ENCODE measurements around the gene CCDC85C.

DNA sequence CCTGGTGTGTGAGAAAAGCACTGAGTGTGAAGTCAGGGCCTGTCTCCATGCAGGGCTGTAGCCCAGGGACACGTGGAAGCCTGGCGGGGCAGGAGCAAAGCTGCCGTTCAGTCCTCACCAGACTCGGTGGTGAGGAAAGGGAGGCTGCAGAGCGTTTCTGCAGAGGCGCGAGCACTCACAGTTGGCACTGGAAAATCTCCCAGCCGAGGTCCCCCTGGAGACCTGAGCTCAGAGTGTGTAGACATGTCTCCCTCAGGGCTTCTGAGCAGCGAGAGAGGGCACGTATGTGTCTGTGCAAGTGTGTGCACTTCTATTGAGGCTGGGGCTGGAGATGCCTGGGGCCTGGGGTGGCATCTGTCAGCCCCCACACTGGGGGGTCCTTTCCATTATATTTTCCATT is 29.9 kb upstream of the CCDC85C start:
- TF ChIP-seq SMC3 (IDR thresholded peaks at IDR 0.05; ENCODE audit: low read depth, low read length) (no peak), RFX5 (IDR thresholded peaks at IDR 0.05; ENCODE audit: low read length) (no peak), POLR2AphosphoS5 (IDR thresholded peaks at IDR 0.05; ENCODE audit: low read depth, low read length) (no peak), SIN3A (IDR thresholded peaks at IDR 0.05; ENCODE audit: borderline replicate concordance, low read depth, low read length) (no peak), FOXM1 (IDR thresholded peaks at IDR 0.05; ENCODE audit: low read depth) (no peak)
- TF ChIP-seq, protein P1, sequence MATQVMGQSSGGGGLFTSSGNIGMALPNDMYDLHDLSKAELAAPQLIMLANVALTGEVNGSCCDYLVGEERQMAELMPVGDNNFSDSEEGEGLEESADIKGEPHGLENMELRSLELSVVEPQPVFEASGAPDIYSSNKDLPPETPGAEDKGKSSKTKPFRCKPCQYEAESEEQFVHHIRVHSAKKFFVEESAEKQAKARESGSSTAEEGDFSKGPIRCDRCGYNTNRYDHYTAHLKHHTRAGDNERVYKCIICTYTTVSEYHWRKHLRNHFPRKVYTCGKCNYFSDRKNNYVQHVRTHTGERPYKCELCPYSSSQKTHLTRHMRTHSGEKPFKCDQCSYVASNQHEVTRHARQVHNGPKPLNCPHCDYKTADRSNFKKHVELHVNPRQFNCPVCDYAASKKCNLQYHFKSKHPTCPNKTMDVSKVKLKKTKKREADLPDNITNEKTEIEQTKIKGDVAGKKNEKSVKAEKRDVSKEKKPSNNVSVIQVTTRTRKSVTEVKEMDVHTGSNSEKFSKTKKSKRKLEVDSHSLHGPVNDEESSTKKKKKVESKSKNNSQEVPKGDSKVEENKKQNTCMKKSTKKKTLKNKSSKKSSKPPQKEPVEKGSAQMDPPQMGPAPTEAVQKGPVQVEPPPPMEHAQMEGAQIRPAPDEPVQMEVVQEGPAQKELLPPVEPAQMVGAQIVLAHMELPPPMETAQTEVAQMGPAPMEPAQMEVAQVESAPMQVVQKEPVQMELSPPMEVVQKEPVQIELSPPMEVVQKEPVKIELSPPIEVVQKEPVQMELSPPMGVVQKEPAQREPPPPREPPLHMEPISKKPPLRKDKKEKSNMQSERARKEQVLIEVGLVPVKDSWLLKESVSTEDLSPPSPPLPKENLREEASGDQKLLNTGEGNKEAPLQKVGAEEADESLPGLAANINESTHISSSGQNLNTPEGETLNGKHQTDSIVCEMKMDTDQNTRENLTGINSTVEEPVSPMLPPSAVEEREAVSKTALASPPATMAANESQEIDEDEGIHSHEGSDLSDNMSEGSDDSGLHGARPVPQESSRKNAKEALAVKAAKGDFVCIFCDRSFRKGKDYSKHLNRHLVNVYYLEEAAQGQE (IDR thresholded peaks at IDR 0.05; ENCODE audit: low read depth, low read length) = no peak
- TF ChIP-seq, protein P2, sequence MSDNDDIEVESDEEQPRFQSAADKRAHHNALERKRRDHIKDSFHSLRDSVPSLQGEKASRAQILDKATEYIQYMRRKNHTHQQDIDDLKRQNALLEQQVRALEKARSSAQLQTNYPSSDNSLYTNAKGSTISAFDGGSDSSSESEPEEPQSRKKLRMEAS (IDR thresholded peaks at IDR 0.05; ENCODE audit: low read depth) = no peak
- TF ChIP-seq, protein P3, sequence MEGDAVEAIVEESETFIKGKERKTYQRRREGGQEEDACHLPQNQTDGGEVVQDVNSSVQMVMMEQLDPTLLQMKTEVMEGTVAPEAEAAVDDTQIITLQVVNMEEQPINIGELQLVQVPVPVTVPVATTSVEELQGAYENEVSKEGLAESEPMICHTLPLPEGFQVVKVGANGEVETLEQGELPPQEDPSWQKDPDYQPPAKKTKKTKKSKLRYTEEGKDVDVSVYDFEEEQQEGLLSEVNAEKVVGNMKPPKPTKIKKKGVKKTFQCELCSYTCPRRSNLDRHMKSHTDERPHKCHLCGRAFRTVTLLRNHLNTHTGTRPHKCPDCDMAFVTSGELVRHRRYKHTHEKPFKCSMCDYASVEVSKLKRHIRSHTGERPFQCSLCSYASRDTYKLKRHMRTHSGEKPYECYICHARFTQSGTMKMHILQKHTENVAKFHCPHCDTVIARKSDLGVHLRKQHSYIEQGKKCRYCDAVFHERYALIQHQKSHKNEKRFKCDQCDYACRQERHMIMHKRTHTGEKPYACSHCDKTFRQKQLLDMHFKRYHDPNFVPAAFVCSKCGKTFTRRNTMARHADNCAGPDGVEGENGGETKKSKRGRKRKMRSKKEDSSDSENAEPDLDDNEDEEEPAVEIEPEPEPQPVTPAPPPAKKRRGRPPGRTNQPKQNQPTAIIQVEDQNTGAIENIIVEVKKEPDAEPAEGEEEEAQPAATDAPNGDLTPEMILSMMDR (IDR thresholded peaks at IDR 0.05) = no peak
- TF ChIP-seq, protein P4, sequence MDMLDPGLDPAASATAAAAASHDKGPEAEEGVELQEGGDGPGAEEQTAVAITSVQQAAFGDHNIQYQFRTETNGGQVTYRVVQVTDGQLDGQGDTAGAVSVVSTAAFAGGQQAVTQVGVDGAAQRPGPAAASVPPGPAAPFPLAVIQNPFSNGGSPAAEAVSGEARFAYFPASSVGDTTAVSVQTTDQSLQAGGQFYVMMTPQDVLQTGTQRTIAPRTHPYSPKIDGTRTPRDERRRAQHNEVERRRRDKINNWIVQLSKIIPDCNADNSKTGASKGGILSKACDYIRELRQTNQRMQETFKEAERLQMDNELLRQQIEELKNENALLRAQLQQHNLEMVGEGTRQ (IDR thresholded peaks at IDR 0.05; ENCODE audit: borderline replicate concordance, low read depth, low read length) = no peak
